H1 (cell line): ENCODE results near the gene CEP250. TPM values are rescaled to one million over a fixed set of nuclear protein-coding genes. Genes with fewer than 3 reads are reported as not detected.

ENCODE experiments used
- CHD1 ChIP-seq: IDR thresholded peaks from 2 replicates; pipeline ENCODE4 v1.6.1; 2012; ENCODE audit warnings: low read depth, low read length, improper control_type of control experiment
- CHD7 ChIP-seq: fragments of 300-600 bp; sonication (generic); IDR thresholded peaks from 2 replicates; pipeline ENCODE4 v1.7.1; 2012; ENCODE audit warnings: low read length, moderate library complexity, mild to moderate bottlenecking, inconsistent platforms; ENCODE audit not compliant: insufficient replicate concordance
- SIN3A ChIP-seq, 2 experiments: IDR thresholded peaks in 1 of 2; conservative IDR thresholded peaks in 1 of 2; 2 replicates each; pipeline ENCODE4 v1.6.1; 2011 to 2012; ENCODE audit warnings: low read length in 2 of 2, improper control_type of control experiment in 1 of 2, low read depth in 1 of 2, mild to moderate bottlenecking in 1 of 2
- polyA plus RNA-seq, 7 experiments: library from polyadenylated mRNA; depleted of rRNA in 3 of 7; stranded (reverse) in 5 of 7; unstranded in 2 of 7; fragments of >200 nt in 5 of 7; fragments of 200-250 nt in 2 of 7; gene quantifications; 1 replicate in 5 of 7; 2 replicates in 1 of 7; 4 replicates in 1 of 7; pipeline versions ENCODE4 v1.2.1 to v1.2.3, GENCODE V29; 2011 to 2013; ENCODE audit warnings: missing spikeins in 2 of 7, mixed read lengths in 2 of 7
- total RNA-seq: library from RNA; stranded (reverse); fragmentation: NEBNext Ultra II Directional; extraction: Animal tissue kit (Norgen Biotek cat#: 25700); gene quantifications from 2 replicates; pipeline ENCODE4 v1.2.1, GENCODE V29; 2021

Gene CEP250
- total and polyA plus RNA-seq, 2 of the 8 experiments (the other 6 are each of a cell fraction or from before 2014, with no cell fraction given): 2.6 to 33.7 TPM

DNA sequence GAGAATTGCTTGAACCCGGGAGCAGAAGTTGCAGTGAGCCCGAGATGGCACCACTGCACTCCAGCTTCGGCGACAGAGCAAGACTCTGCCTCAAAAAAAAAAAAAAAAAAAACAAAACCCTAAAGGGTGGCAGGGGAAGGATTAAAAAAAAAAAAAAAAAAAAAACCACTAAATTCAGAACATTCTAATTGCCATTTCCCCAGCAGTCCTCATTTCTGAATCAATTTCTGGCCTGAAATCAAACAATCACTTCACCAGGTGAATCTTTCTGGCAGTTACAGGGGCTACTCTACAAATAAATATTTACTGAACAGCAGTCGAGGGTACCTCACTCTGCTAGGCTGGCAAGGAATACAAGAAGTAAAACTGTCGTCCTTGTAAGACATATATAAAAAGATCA is 44.8 kb upstream of the CEP250 start (continued):
- no peak for TF ChIP-seq CHD7
- TF ChIP-seq CHD1: no peak
- TF ChIP-seq SIN3A (conservative IDR thresholded peaks at IDR 0.05 in 1 of 2, IDR thresholded peaks at IDR 0.05 in 1 of 2; ENCODE audit: low read depth in 1 of 2, low read length in 2 of 2): no peak
- TF ChIP-seq, all 59 proteins: peak for 0
